ENCODE results near the gene TTLL3. TPM values are rescaled to one million over a fixed set of nuclear protein-coding genes. Genes with fewer than 3 reads are reported as not detected.

Gene TTLL3
- total RNA-seq, 2 donors from 2014 or later: 12.2 to 13.1 TPM

DNA sequence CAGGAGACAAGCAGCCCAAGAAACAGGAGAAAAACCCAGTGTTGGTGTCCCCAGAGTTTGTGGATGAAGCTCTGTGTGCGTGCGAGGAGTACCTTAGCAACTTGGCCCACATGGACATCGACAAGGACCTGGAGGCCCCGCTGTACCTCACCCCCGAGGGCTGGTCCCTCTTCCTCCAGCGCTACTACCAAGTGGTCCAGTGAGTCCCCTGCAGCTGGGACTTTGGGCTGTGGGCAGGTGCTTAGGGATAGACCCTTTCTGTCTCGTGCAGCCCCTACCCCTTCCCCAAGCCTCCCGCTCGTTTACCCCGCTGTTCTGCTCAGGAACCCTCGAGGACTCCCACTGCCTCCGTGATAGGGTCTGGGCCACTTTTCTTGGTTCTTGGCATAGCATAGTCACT, 10.5 kb downstream of the TTLL3 start:
- H3K9me3 ChIP-seq: no peaks in the 10 kb centered on the region
- H3K27me3 ChIP-seq: no peaks in the 10 kb centered on the region
- TF ChIP-seq, protein P1, sequence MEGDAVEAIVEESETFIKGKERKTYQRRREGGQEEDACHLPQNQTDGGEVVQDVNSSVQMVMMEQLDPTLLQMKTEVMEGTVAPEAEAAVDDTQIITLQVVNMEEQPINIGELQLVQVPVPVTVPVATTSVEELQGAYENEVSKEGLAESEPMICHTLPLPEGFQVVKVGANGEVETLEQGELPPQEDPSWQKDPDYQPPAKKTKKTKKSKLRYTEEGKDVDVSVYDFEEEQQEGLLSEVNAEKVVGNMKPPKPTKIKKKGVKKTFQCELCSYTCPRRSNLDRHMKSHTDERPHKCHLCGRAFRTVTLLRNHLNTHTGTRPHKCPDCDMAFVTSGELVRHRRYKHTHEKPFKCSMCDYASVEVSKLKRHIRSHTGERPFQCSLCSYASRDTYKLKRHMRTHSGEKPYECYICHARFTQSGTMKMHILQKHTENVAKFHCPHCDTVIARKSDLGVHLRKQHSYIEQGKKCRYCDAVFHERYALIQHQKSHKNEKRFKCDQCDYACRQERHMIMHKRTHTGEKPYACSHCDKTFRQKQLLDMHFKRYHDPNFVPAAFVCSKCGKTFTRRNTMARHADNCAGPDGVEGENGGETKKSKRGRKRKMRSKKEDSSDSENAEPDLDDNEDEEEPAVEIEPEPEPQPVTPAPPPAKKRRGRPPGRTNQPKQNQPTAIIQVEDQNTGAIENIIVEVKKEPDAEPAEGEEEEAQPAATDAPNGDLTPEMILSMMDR (IDR thresholded peaks at IDR 0.05): no peak
- H3K4me3 ChIP-seq: no peak overlapping the region
- no peaks in the 10 kb centered on the region for H3K4me1 ChIP-seq
- H3K27ac ChIP-seq: no peak overlapping the region
- no peak for DNase-seq (ENCODE audit: low spot score)
- no peaks in the 10 kb centered on the region for H3K36me3 ChIP-seq

DNA sequence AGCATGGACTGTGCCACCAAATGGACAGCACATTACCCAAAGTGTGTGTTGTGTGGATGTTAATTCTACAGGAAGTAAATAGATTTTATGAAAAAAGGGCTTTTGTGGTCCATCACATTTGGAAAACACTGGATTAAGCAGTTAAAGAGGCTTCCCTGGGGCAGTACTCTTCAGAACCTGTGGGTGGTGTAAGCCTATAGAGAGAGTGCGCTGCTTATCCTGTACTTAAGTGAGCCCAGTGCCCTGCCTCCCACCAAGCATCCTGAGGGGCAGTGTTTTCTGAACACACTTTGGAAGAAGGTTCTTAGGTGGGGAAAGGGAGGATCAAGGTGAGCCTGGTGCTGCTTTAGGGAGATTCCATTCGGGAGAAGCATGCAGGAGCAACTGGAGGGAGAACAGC, 10.9 kb downstream of the TTLL3 start:
- Histone ChIP-seq H3K4me3 (no peak overlapping the region), H3K4me1 (no peaks in the 10 kb centered on the region), H3K27ac (no peak overlapping the region), H3K36me3 (no peaks in the 10 kb centered on the region), H3K9me3 (no peaks in the 10 kb centered on the region), H3K27me3 (no peaks in the 10 kb centered on the region)
- TF ChIP-seq, protein P1 (IDR thresholded peaks at IDR 0.05): no peak
- no peak for DNase-seq (ENCODE audit: low spot score)

DNA sequence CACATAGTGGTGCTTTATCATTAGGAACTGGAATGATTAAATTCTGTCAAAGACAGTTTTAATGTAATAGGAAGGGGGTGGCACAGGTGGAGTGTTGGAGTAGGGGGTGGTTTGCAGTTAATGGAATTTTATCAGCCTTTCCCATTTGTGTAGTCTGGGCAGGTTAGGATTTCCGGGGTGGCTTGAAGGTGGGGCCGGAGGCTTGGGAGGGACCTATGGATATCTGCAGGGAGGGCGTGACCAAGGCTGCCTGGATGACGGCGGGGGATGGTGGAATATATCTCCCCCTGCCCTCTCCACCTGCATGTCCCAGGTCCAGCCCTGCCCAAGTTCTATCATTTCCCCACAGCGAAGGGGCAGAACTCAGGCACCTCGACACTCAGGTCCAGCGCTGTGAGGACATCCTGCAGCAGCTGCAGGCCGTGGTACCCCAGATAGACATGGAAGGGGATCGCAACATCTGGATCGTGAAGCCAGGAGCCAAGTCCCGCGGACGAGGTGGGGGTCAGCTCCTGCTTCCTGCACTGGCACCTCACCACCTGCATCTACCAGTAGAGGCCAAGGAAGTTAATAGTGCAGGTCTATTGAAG, 15.5 kb downstream of the TTLL3 start:
- Histone ChIP-seq H3K9me3 (no peaks in the 10 kb centered on the region), H3K36me3 (no peaks in the 10 kb centered on the region), H3K4me3 (no peak overlapping the region), H3K27ac (no peak overlapping the region), H3K4me1 (no peaks in the 10 kb centered on the region), H3K27me3 (no peaks in the 10 kb centered on the region)
- TF ChIP-seq, protein P1 (IDR thresholded peaks at IDR 0.05): no peak
- DNase-seq (ENCODE audit: low spot score): no peak

DNA sequence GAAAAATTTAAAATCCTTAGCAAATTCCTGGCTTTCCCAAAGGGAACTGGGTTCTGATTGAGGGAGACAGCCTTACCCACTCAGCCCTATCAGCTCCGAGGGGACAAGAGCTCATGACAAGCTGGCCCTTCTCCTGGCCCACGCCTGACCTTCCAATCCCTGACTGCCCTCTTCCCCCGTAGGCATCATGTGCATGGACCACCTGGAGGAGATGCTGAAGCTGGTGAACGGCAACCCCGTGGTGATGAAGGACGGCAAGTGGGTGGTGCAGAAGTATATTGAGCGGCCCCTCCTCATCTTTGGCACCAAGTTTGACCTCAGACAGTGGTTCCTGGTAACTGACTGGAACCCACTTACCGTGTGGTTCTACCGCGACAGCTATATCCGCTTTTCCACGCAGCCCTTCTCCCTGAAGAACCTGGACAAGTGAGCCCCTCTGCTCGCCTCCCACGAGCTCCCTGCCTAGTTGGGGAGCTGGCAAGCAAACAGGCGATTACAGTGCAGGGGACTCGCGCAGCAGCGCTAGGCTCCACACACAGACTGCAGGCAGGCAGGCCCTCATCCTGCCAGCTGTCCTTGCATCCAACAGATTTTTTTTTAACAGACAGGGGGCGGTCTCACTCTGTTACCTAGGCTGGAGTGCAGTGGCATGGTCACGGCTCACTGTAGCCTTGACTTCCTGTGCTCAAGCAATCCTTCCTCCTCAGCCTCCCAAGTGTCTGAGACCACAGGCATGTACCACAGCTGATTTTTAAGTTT, 16.9 kb downstream of the TTLL3 start:
- Histone ChIP-seq H3K4me3 (no peak overlapping the region), H3K9me3 (no peaks in the 10 kb centered on the region), H3K27ac (no peak overlapping the region), H3K27me3 (no peaks in the 10 kb centered on the region), H3K4me1 (no peaks in the 10 kb centered on the region), H3K36me3 (peaks cover 7% of the 10 kb centered on the region)
- TF ChIP-seq, protein P1 (IDR thresholded peaks at IDR 0.05): no peak
- no peak for DNase-seq (ENCODE audit: low spot score)

DNA sequence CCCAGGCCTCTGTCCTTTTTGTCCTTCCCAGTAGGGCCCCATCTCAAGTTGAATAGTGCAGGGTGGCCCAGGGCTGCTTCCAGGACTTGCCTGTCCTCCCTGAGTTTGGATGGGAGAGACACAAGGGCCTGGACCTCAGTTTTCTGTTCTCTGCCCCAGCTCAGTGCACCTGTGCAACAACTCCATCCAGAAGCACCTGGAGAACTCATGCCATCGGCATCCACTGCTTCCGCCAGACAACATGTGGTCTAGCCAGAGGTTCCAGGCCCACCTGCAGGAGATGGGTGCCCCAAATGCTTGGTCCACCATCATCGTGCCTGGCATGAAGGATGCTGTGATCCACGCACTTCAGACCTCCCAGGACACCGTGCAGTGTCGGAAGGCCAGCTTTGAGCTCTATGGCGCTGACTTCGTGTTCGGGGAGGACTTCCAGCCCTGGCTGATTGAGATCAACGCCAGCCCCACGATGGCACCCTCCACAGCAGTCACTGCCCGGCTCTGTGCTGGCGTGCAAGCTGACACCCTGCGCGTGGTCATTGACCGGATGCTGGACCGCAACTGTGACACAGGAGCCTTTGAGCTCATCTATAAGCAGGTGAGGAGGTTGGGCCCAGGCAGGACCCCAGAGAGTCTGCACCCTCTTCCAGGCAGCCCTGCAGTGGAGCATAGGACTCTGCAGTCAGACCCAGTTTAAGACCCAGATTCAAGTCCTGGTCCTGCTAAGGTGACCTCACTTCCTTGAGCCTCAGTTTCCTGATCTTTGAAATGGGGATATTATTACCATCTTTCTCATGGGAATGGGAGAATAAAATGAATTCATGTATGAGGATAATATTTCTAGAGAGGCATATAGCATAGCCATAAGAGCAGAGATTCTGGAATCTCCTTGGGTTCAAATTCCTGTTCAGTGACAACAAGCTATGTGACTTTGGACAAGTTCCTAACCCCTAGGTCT, 19.0 kb downstream of the TTLL3 start:
- H3K9me3 ChIP-seq: no peaks in the 10 kb centered on the region
- H3K4me1 ChIP-seq: no peaks in the 10 kb centered on the region
- DNase-seq (ENCODE audit: low spot score): no peak
- H3K27me3 ChIP-seq: no peaks in the 10 kb centered on the region
- no peak overlapping the region for H3K4me3 ChIP-seq
- H3K36me3 ChIP-seq: peaks cover 19% of the 10 kb centered on the region
- TF ChIP-seq, protein P1 (IDR thresholded peaks at IDR 0.05): no peak
- no peak overlapping the region for H3K27ac ChIP-seq
